ENCODE results near the gene CNKSR2. TPM values are rescaled to one million over a fixed set of nuclear protein-coding genes. Genes with fewer than 3 reads are reported as not detected.

The CNKSR2 gene
- total RNA-seq, 1 experiment from 2014 or later: 52.9 TPM

DNA sequence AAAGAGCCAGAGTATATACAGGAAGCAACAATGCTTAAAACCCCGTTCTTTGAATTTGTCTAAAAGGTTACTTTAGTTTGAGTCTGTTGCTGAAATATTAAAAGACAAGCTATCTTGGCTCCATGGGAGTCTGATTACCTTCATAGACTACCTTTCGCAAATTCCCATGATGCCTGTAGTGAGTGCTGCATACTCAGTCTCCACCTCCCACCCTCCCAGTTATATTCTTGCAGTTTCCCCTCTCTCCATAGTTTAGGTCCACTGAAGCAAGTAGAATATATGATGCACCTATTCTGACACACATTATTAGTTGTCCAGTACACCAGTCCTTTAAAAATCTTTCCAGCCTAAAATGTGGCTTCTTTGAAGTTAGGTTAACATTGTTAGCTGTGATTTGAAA is 2.4 kb downstream of the CNKSR2 start:
- H2BK15ac ChIP-seq (ENCODE audit: low read depth, low read length): no peak overlapping the region
- H3K9ac ChIP-seq (ENCODE audit: extremely low read depth, insufficient read length, low read length): no peak overlapping the region
- no peaks in the 10 kb centered on the region for H3K27me3 ChIP-seq (ENCODE audit: insufficient read depth, low read length)
- no peaks in the 10 kb centered on the region for H3K9me3 ChIP-seq (ENCODE audit: control insufficient read depth, low read depth, low read length)
- no peak overlapping the region for H4K8ac ChIP-seq (replicated peaks; ENCODE audit: insufficient read length, low read depth, low read length)
- Mint-ChIP-seq H3K27me3 (ENCODE audit: low read depth) (peaks cover 21% of the 10 kb centered on the region), H3K9me3 (peaks cover 0 to 29% of the 10 kb centered on the region in 2 experiments; a peak in 3 of 5 replicates), H3K4me1 (peaks cover 21 to 52% of the 10 kb centered on the region in 2 experiments), H3K27ac (no peak overlapping the region), H3K36me3 (ENCODE audit: insufficient read depth in 1 of 3, low read depth in 3 of 3) (peaks cover 0 to 4% (median 3%) of the 10 kb centered on the region in 3 experiments; a peak in 5 of 7 replicates), H3K4me3 (peak overlapping the region; percentile 94 to 96)
- no peak overlapping the region for H2AFZ ChIP-seq (ENCODE audit: low read length)
- DNase-seq: no peak
- no peak overlapping the region for H2BK12ac ChIP-seq (ENCODE audit: insufficient read length, low read depth, low read length)
- H3K27ac ChIP-seq (ENCODE audit: insufficient read length, low read depth, low read length): no peak overlapping the region
- peaks cover 15% of the 10 kb centered on the region for H3K23me2 ChIP-seq (ENCODE audit: insufficient read length, low read depth, low read length, poor library complexity, severe bottlenecking)
- H3K14ac ChIP-seq (ENCODE audit: insufficient read depth, low read length): no peak overlapping the region
- H3T11ph ChIP-seq (ENCODE audit: low read length): no peak overlapping the region
- no peak overlapping the region for H3K56ac ChIP-seq (ENCODE audit: insufficient read length, low read depth, low read length)
- H3K18ac ChIP-seq (ENCODE audit: insufficient read length, low read depth, low read length): no peak overlapping the region
- no peak overlapping the region for H2BK20ac ChIP-seq (ENCODE audit: low read depth, low read length, poor library complexity, severe bottlenecking)
- no peaks in the 10 kb centered on the region for H3K79me2 ChIP-seq (ENCODE audit: insufficient read depth, low read length)
- no peak overlapping the region for H2BK120ac ChIP-seq (ENCODE audit: low read depth, low read length, poor library complexity, severe bottlenecking)
- no peaks in the 10 kb centered on the region for H3K4me1 ChIP-seq (ENCODE audit: insufficient read depth, low read length)
- no peaks in the 10 kb centered on the region for H4K20me1 ChIP-seq (ENCODE audit: control insufficient read depth, insufficient read depth, insufficient read length)
- no CpG with 5 or more reads among the region's 2 CpGs for WGBS (ENCODE audit: extremely low coverage, insufficient read length, low lambda C conversion rate)
- TF ChIP-seq, protein P1, sequence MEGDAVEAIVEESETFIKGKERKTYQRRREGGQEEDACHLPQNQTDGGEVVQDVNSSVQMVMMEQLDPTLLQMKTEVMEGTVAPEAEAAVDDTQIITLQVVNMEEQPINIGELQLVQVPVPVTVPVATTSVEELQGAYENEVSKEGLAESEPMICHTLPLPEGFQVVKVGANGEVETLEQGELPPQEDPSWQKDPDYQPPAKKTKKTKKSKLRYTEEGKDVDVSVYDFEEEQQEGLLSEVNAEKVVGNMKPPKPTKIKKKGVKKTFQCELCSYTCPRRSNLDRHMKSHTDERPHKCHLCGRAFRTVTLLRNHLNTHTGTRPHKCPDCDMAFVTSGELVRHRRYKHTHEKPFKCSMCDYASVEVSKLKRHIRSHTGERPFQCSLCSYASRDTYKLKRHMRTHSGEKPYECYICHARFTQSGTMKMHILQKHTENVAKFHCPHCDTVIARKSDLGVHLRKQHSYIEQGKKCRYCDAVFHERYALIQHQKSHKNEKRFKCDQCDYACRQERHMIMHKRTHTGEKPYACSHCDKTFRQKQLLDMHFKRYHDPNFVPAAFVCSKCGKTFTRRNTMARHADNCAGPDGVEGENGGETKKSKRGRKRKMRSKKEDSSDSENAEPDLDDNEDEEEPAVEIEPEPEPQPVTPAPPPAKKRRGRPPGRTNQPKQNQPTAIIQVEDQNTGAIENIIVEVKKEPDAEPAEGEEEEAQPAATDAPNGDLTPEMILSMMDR (conservative IDR thresholded peaks at IDR 0.05): no peak
- no peaks in the 10 kb centered on the region for H3K79me1 ChIP-seq (ENCODE audit: insufficient read depth, low read depth, low read length, poor library complexity, severe bottlenecking)
- H4K91ac ChIP-seq (ENCODE audit: insufficient read length, low read depth, low read length): no peak overlapping the region
- peak overlapping the region; percentile 87 for H3K4me2 ChIP-seq (ENCODE audit: insufficient read depth, insufficient read length, low read length)
- no peak overlapping the region for H2AK5ac ChIP-seq (ENCODE audit: insufficient read length, low read length)
- no peak overlapping the region for H4K5ac ChIP-seq (ENCODE audit: insufficient read length, low read depth, low read length)
- no peak overlapping the region for H3K4ac ChIP-seq (ENCODE audit: low read depth, low read length)
- H3K23ac ChIP-seq (ENCODE audit: insufficient read length, low read depth, low read length): no peak overlapping the region
- H2BK5ac ChIP-seq (ENCODE audit: insufficient read length, low read length): no peak overlapping the region
